ENCODE measurements around the gene MKRN2OS.

- TF ChIP-seq, protein P1, sequence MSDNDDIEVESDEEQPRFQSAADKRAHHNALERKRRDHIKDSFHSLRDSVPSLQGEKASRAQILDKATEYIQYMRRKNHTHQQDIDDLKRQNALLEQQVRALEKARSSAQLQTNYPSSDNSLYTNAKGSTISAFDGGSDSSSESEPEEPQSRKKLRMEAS (IDR thresholded peaks at IDR 0.05): no peak
- no peak for TF ChIP-seq CTCF (IDR thresholded peaks at IDR 0.05 in 2 of 3, conservative IDR thresholded peaks at IDR 0.05 in 1 of 3; ENCODE audit: borderline replicate concordance in 1 of 3, insufficient read depth in 1 of 3, low read depth in 2 of 3, low read length in 2 of 3)
- no peak for TF ChIP-seq SIN3A (IDR thresholded peaks at IDR 0.05; ENCODE audit: low read depth)
Observed at GRCh38 chr3:12569836-12570235, 24.5 kb upstream of the MKRN2OS start.
